HG03558 (cell line): ENCODE measurements around the gene LCN15.
"Not testable (repeated sequence)": the region's sequence is repeated elsewhere in the genome, so short reads cannot be mapped to it uniquely, and the experiment has no call there.

Source experiments
- ATAC-seq: cut with Tn5 transposase; IDR thresholded peaks from one replicate; pipeline ENCODE4 v1.9.1; 2021; ENCODE audit warnings: moderate number of reproducible peaks; ENCODE audit not compliant: unreplicated experiment; ENCODE audit errors: extremely low read depth

Gene LCN15

GRCh38 chr9:136757751-136758140 is 6.6 kb downstream of the LCN15 start:
- ATAC-seq: no peak

- ATAC-seq: no peak
Observed at GRCh38 chr9:136757328-136757727, 7.0 kb downstream of the LCN15 start.

- no peak for ATAC-seq
Observed at GRCh38 chr9:136756836-136757235, 7.5 kb downstream of the LCN15 start.

- ATAC-seq: no peak
Observed at GRCh38 chr9:136756134-136756438, 8.2 kb downstream of the LCN15 start.

GRCh38 chr9:136755302-136756133 is 8.8 kb downstream of the LCN15 start:
- ATAC-seq: not testable (repeated sequence)

GRCh38 chr9:136754626-136755301 is 9.6 kb downstream of the LCN15 start:
- no peak for ATAC-seq

- ATAC-seq: no peak
Observed at GRCh38 chr9:136754059-136754572, 10.2 kb downstream of the LCN15 start.

- ATAC-seq: no peak
Observed at GRCh38 chr9:136753371-136754058, 10.8 kb downstream of the LCN15 start.

- ATAC-seq: no peak
Observed at GRCh38 chr9:136751814-136752213, 12.5 kb downstream of the LCN15 start.

- no peak for ATAC-seq
Observed at GRCh38 chr9:136751244-136751643, 13.1 kb downstream of the LCN15 start.

- ATAC-seq: no peak
Observed at GRCh38 chr9:136750526-136750925, 13.8 kb downstream of the LCN15 start.

GRCh38 chr9:136748666-136749611 is 15.4 kb downstream of the LCN15 start:
- ATAC-seq: no peak

GRCh38 chr9:136748201-136748600 is 16.1 kb downstream of the LCN15 start, which contains the start of gene LCN6:
Gene LCN6, minus strand, starts transcription at chr9:136748525. Its CDS starts 42 bp downstream, at chr9:136748483.
- ATAC-seq: no peak

- ATAC-seq: no peak
Observed at GRCh38 chr9:136747161-136748060, 16.9 kb downstream of the LCN15 start.

GRCh38 chr9:136746621-136747020 is 17.7 kb downstream of the LCN15 start:
- no peak for ATAC-seq

- ATAC-seq: no peak
Observed at GRCh38 chr9:136746155-136746490, 18.2 kb downstream of the LCN15 start.

GRCh38 chr9:136745389-136746154 is 18.7 kb downstream of the LCN15 start:
- no peak for ATAC-seq

- no peak for ATAC-seq
Observed at GRCh38 chr9:136744773-136745172, 19.5 kb downstream of the LCN15 start.
